ENCODE data around the gene SOS1.

The SOS1 gene

GRCh38 chr2:39020383-39020782 lies 100.5 kb downstream of the SOS1 start:
- Histone ChIP-seq H3K27ac (ENCODE audit: low read depth, low read length) (no peak overlapping the region), H4K20me1 (ENCODE audit: control insufficient read depth, insufficient read depth, low read depth, low read length) (no peaks in the 10 kb centered on the region), H3K9me2 (replicated peaks; ENCODE audit: control insufficient read depth, low read length) (no peaks in the 10 kb centered on the region), H3F3A (ENCODE audit: control insufficient read depth, insufficient read depth) (no peaks in the 10 kb centered on the region), H3K27me3 (ENCODE audit: control insufficient read depth, low read length) (no peaks in the 10 kb centered on the region), H3K9me3 (ENCODE audit: control insufficient read depth, insufficient read depth, low read length) (no peaks in the 10 kb centered on the region), H3K36me3 (ENCODE audit: control insufficient read depth, low read length) (peaks cover 25% of the 10 kb centered on the region), H3K4me3 (ENCODE audit: low read length) (no peak overlapping the region), H3K4me2 (ENCODE audit: low read length) (no peak overlapping the region), H3K4me1 (ENCODE audit: control insufficient read depth, low read length) (no peaks in the 10 kb centered on the region), H3K79me2 (ENCODE audit: control insufficient read depth, low read length) (no peaks in the 10 kb centered on the region)
- TF ChIP-seq CTCF (IDR thresholded peaks at IDR 0.05; ENCODE audit: low read depth, low read length, poor library complexity, severe bottlenecking) = no peak

- no peak for TF ChIP-seq EZH2phosphoT487 (IDR thresholded peaks at IDR 0.05; ENCODE audit: borderline replicate concordance, low read length)
- TF ChIP-seq CTCF (IDR thresholded peaks at IDR 0.05; ENCODE audit: low read depth, low read length, poor library complexity, severe bottlenecking) = no peak
- no peaks in the 10 kb centered on the region for H4K20me1 ChIP-seq (ENCODE audit: control insufficient read depth, insufficient read depth, low read depth, low read length)
Observed at GRCh38 chr2:39018638-39019037, 102.2 kb downstream of the SOS1 start.

GRCh38 chr2:39017334-39017733 lies 103.5 kb downstream of the SOS1 start:
- Histone ChIP-seq H3K27me3 (ENCODE audit: control insufficient read depth, low read length) (no peaks in the 10 kb centered on the region), H3K4me2 (ENCODE audit: low read length) (no peak overlapping the region), H3K79me2 (ENCODE audit: control insufficient read depth, low read length) (no peaks in the 10 kb centered on the region), H3K4me3 (ENCODE audit: low read length) (no peak overlapping the region), H3F3A (ENCODE audit: control insufficient read depth, insufficient read depth) (no peaks in the 10 kb centered on the region), H3K9me3 (ENCODE audit: control insufficient read depth, insufficient read depth, low read length) (no peaks in the 10 kb centered on the region), H3K4me1 (ENCODE audit: control insufficient read depth, low read length) (no peaks in the 10 kb centered on the region), H3K9me2 (replicated peaks; ENCODE audit: control insufficient read depth, low read length) (no peaks in the 10 kb centered on the region), H3K27ac (ENCODE audit: low read depth, low read length) (no peak overlapping the region), H3K36me3 (ENCODE audit: control insufficient read depth, low read length) (peaks cover 26% of the 10 kb centered on the region), H4K20me1 (ENCODE audit: control insufficient read depth, insufficient read depth, low read depth, low read length) (no peaks in the 10 kb centered on the region)
- TF ChIP-seq CTCF (IDR thresholded peaks at IDR 0.05; ENCODE audit: low read depth, low read length, poor library complexity, severe bottlenecking) (no peak), EZH2phosphoT487 (IDR thresholded peaks at IDR 0.05; ENCODE audit: borderline replicate concordance, low read length) (no peak)

More at GRCh38 chr2:39018638-39019037, 102.2 kb downstream of the SOS1 start:
- Histone ChIP-seq H3K9me2 (replicated peaks; ENCODE audit: control insufficient read depth, low read length) (no peaks in the 10 kb centered on the region), H3F3A (ENCODE audit: control insufficient read depth, insufficient read depth) (no peaks in the 10 kb centered on the region), H3K4me3 (ENCODE audit: low read length) (no peak overlapping the region), H3K79me2 (ENCODE audit: control insufficient read depth, low read length) (no peaks in the 10 kb centered on the region), H3K9me3 (ENCODE audit: control insufficient read depth, insufficient read depth, low read length) (no peaks in the 10 kb centered on the region), H3K4me2 (ENCODE audit: low read length) (no peak overlapping the region), H3K27ac (ENCODE audit: low read depth, low read length) (no peak overlapping the region), H3K27me3 (ENCODE audit: control insufficient read depth, low read length) (no peaks in the 10 kb centered on the region), H3K4me1 (ENCODE audit: control insufficient read depth, low read length) (no peaks in the 10 kb centered on the region), H3K36me3 (ENCODE audit: control insufficient read depth, low read length) (peaks cover 26% of the 10 kb centered on the region)

GRCh38 chr2:39015424-39015823 lies 105.4 kb downstream of the SOS1 start:
- no peaks in the 10 kb centered on the region for H3K9me3 ChIP-seq (ENCODE audit: control insufficient read depth, insufficient read depth, low read length)
- no peaks in the 10 kb centered on the region for H3K27me3 ChIP-seq (ENCODE audit: control insufficient read depth, low read length)
- no peaks in the 10 kb centered on the region for H4K20me1 ChIP-seq (ENCODE audit: control insufficient read depth, insufficient read depth, low read depth, low read length)
- H3K36me3 ChIP-seq (ENCODE audit: control insufficient read depth, low read length) = peaks cover 33% of the 10 kb centered on the region
- no peaks in the 10 kb centered on the region for H3F3A ChIP-seq (ENCODE audit: control insufficient read depth, insufficient read depth)
- H3K27ac ChIP-seq (ENCODE audit: low read depth, low read length) = no peak overlapping the region
- TF ChIP-seq EZH2phosphoT487 (IDR thresholded peaks at IDR 0.05; ENCODE audit: borderline replicate concordance, low read length) (no peak), CTCF (IDR thresholded peaks at IDR 0.05; ENCODE audit: low read depth, low read length, poor library complexity, severe bottlenecking) (no peak)
- H3K4me2 ChIP-seq (ENCODE audit: low read length) = no peak overlapping the region
- H3K4me1 ChIP-seq (ENCODE audit: control insufficient read depth, low read length) = no peaks in the 10 kb centered on the region
- no peaks in the 10 kb centered on the region for H3K9me2 ChIP-seq (replicated peaks; ENCODE audit: control insufficient read depth, low read length)
- no peak overlapping the region for H3K4me3 ChIP-seq (ENCODE audit: low read length)
- no peaks in the 10 kb centered on the region for H3K79me2 ChIP-seq (ENCODE audit: control insufficient read depth, low read length)
